AG04450 (cell line): ENCODE measurements around the gene JAK1. TPM values are rescaled to one million over a fixed set of nuclear protein-coding genes. Genes with fewer than 3 reads are reported as not detected.

Experiments used
- CTCF ChIA-PET: fragments of 300-600, 350-600 bp; formaldehyde crosslinking; extraction: SDS; loops from one replicate; lab custom pipeline; 2022; ENCODE audit warnings: antibody characterized with exemption, inconsistent platforms; lab: Charles Lee
- POLR2A ChIA-PET: fragments of 350-600 bp; formaldehyde crosslinking; extraction: SDS; loops from one replicate; lab custom pipeline; 2021; ENCODE audit warnings: antibody characterized with exemption, inconsistent platforms; lab: Yijun Ruan, JAX
- DNase-seq: peaks from one replicate; pipeline ENCODE4 v3.0.0-alpha.2; 2011; ENCODE audit warnings: low read depth, low spot score
- H3K27ac ChIP-seq: one replicate; pipeline ENCODE4 v1.5.1; 2012; ENCODE audit warnings: low read depth, low read length, control low read depth
- H3K27me3 ChIP-seq: one replicate; pipeline ENCODE4 v1.6.0; 2012; ENCODE audit warnings: low read length; ENCODE audit not compliant: control insufficient read depth, insufficient read depth
- H3K4me3 ChIP-seq: 2 replicates; pipeline ENCODE4 v1.5.1; 2011; ENCODE audit warnings: mild to moderate bottlenecking, low read depth, low read length, control low read depth
- H3K9me3 ChIP-seq: 2 replicates; pipeline ENCODE4 v1.5.1; 2012; ENCODE audit warnings: low read length; ENCODE audit not compliant: control insufficient read depth, insufficient read depth
- polyA plus RNA-seq: library from polyadenylated mRNA; depleted of rRNA; stranded (reverse); fragments of >200 nt; gene quantifications from 2 replicates; pipeline ENCODE4 v1.2.3, GENCODE V29; 2011
- TF ChIP-seq, protein P1 (sequence below): IDR thresholded peaks from 2 replicates; pipeline ENCODE4 v1.5.1; 2011; ENCODE audit warnings: low read depth, low read length, control low read depth, inconsistent platforms

Gene JAK1
- polyA plus RNA-seq, 1 experiment, result 141 TPM

DNA sequence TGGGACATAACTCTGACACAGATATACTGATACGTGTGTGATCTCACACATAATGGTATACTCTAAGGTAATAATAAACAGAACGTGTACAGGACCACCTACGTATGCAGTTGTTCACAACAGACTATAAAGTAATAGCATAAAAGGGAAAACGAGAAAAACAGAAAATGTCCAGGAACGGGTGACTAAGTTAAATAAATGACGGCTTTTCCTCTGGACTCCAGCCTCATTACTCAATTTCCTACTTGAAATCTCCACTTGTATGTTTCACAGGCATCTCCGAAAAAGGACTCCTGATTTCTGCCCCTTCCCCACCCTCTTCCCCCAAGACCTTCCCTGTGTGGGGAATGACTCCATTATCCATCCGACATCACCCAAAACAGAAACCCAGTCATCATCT is 95.1 kb downstream of the JAK1 start:
- no peaks in the 10 kb centered on the region for H3K9me3 ChIP-seq
- H3K27me3 ChIP-seq, result no peaks in the 10 kb centered on the region
- H3K4me3 ChIP-seq, result no peak overlapping the region
- no peak for DNase-seq
- POLR2A ChIA-PET, result no interaction called here
- CTCF ChIA-PET, result no interaction called here
- no peak overlapping the region for H3K27ac ChIP-seq
- TF ChIP-seq, protein P1, sequence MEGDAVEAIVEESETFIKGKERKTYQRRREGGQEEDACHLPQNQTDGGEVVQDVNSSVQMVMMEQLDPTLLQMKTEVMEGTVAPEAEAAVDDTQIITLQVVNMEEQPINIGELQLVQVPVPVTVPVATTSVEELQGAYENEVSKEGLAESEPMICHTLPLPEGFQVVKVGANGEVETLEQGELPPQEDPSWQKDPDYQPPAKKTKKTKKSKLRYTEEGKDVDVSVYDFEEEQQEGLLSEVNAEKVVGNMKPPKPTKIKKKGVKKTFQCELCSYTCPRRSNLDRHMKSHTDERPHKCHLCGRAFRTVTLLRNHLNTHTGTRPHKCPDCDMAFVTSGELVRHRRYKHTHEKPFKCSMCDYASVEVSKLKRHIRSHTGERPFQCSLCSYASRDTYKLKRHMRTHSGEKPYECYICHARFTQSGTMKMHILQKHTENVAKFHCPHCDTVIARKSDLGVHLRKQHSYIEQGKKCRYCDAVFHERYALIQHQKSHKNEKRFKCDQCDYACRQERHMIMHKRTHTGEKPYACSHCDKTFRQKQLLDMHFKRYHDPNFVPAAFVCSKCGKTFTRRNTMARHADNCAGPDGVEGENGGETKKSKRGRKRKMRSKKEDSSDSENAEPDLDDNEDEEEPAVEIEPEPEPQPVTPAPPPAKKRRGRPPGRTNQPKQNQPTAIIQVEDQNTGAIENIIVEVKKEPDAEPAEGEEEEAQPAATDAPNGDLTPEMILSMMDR, result no peak

DNA sequence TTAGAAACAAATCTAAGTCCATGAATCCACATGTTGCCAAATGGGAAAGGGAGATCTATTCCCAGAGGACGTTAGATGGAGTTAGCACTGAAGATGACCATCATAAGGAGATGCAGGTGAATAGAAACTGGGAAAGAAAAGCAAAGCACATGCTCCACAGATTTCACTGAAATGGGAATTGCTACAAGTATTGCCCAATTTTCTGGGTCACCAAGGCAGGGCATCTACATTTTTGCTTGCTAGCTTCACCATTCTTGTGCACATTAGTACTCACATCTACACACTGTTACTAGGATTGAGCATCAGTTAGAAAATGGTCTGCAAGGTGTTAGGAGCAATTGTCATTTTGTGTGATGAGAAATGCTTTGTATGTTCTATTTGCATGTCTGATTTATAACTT is 99.1 kb downstream of the JAK1 start:
- TF ChIP-seq, protein P1, result no peak
- no peak for DNase-seq
- Histone ChIP-seq H3K27ac (no peak overlapping the region), H3K9me3 (no peaks in the 10 kb centered on the region; the same call in 1 of the 2 replicates), H3K27me3 (no peaks in the 10 kb centered on the region), H3K4me3 (no peak overlapping the region)
- POLR2A ChIA-PET, result no interaction called here
- CTCF ChIA-PET, result no interaction called here

DNA sequence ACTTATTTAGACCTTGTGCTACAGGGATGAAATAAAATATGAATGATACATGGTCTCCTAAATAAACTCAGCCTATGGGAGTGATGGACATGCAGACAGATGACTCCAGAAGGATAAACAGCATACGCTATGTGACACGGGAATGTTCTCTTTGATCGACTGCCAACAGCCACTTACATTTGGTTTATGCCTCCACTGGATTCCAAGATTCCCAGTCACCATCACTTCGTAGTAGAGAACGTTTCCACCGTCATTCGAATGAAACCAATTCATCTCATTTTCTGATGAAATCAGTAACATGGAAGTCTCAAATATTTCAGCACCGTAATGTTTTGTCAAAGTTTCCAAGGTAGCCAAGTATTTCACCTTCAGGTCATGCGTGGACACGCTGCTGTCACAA is 99.7 kb downstream of the JAK1 start:
- Histone ChIP-seq H3K27ac (no peak overlapping the region), H3K4me3 (no peak overlapping the region), H3K9me3 (no peaks in the 10 kb centered on the region; the same call in 1 of the 2 replicates), H3K27me3 (no peaks in the 10 kb centered on the region)
- no peak for DNase-seq
- TF ChIP-seq, protein P1, result no peak
- POLR2A ChIA-PET, result no interaction called here
- CTCF ChIA-PET, result no interaction called here

DNA sequence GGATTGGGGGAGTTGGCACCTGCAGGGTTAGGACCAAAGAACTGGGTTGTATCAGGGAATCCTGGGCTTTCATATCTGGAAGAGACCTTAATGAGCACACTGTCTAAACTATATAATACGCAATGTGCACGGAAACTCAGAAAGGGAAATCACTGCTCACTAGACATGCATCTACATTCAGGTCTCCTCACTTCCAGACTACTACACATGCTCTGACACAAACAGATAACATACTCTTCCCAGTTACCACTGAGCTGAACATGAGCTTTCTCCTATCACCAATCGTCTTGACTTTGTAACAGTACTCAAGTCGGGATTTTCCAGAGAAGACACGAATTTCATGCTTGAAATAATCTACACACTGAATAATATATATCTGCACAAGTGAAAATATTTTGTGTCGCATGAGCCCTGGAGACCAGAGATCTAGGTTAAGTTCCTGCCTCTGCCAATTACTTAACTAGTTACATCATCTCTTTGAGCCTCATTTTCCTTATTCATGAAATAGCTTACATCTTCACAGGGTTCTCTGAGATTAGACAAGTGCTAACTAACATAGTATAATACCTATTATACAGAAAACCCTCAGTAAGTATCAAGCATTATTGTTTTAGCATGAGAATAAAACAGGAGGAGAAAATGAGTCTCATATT is 101.1 kb downstream of the JAK1 start:
- no peaks in the 10 kb centered on the region; the same call in 1 of the 2 replicates for H3K9me3 ChIP-seq
- CTCF ChIA-PET, result no interaction called here
- POLR2A ChIA-PET, result no interaction called here
- H3K4me3 ChIP-seq, result no peak overlapping the region
- no peaks in the 10 kb centered on the region for H3K27me3 ChIP-seq
- no peak for DNase-seq
- no peak overlapping the region for H3K27ac ChIP-seq
- TF ChIP-seq, protein P1, result no peak

DNA sequence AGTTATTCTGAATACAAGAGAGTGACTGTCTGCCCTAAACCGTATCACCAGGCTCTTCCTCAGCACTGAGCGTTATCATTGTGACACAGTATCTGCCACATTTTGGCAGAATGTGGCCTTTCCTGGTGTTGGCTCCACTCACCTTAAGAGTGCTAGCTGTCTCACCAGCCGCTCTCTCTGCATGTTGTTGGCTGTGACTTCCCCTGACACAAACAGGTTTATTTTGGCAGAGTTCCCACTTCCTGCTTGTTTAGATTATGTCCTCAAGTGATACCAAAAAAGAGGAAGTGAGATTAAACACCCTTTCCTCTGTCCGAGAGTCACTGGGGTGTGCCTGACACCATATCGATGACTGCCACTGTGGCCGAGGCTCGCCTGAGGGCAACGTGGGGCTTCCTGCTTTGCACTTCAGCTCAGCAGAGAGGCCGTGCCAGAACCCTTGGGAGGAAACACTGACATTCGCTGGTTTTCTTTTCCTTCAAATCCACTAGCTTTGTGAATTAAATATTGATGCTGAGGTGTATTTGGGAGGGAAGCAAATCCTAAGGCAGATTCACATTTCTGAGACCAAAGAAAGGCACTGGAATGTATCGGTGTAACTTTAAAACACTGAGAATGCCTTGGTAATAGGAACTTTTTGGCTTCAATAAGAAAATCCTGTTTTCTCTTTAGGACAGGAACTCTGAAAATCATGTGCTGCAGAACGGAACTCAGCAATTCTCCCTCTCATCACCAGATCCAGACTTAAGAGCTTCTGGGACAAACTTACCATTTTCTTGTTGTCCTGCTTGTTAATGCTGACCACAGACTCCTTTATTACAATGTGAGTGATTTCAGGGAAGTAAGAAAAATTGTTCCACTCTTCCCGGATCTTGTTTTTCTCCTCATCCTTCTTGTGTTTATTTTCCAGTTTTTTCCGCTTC is 102.1 kb downstream of the JAK1 start:
- Histone ChIP-seq H3K27me3 (no peaks in the 10 kb centered on the region), H3K9me3 (no peaks in the 10 kb centered on the region; the same call in 1 of the 2 replicates), H3K4me3 (no peak overlapping the region), H3K27ac (no peak overlapping the region)
- CTCF ChIA-PET, result interaction anchor here (1.6 kb wide), 1 partner anchor 211 kb away, joined by 4 read pairs; no protein-coding TSS in a partner anchor
- DNase-seq, result no peak
- TF ChIP-seq, protein P1, result no peak
- POLR2A ChIA-PET, result no interaction called here
